Lung (tissue), 12 donors: Measurements from ENCODE around the gene AGPS. TPM values are rescaled to one million over a fixed set of nuclear protein-coding genes. Genes with fewer than 3 reads are reported as not detected.
"Not testable (repeated sequence)": the region's sequence is repeated elsewhere in the genome, so short reads cannot be mapped to it uniquely, and the experiment has no call there.

Experiments
- ATAC-seq: fragments of 200-7000 bp; cut with Tn5 transposase; one replicate; pipeline ENCODE4 v1.9.1; 2020; ENCODE audit warnings: moderate number of reproducible peaks; ENCODE audit not compliant: insufficient read depth, low FRiP score
- DNase-seq, 3 donors: peaks; one replicate each; pipeline ENCODE4 v3.0.0-alpha.2; 2013 to 2017
- H3K27ac ChIP-seq, 2 donors: one replicate each; pipeline ENCODE4 v1.5.1; 2013; ENCODE audit warnings: mild to moderate bottlenecking in 2 of 2, moderate library complexity in 2 of 2, control low read depth in 1 of 2, inconsistent platforms in 1 of 2, low read depth in 1 of 2, low read length in 1 of 2
- H3K27me3 ChIP-seq, 3 donors: one replicate each; pipeline ENCODE4 v1.5.1; 2013; ENCODE audit warnings: low read length in 2 of 3; ENCODE audit not compliant: control insufficient read depth in 3 of 3, insufficient read depth in 3 of 3
- H3K36me3 ChIP-seq, 4 donors: one replicate each; pipeline ENCODE4 v1.5.1; 2013; ENCODE audit warnings: low read length in 4 of 4, mild to moderate bottlenecking in 1 of 4, moderate library complexity in 1 of 4; ENCODE audit not compliant: control insufficient read depth in 4 of 4, insufficient read depth in 4 of 4
- H3K4me1 ChIP-seq, 5 donors: one replicate each; pipeline ENCODE4 v1.5.1; 2013; ENCODE audit warnings: low read length in 5 of 5, mild to moderate bottlenecking in 2 of 5, moderate library complexity in 1 of 5; ENCODE audit not compliant: control insufficient read depth in 5 of 5, insufficient read depth in 5 of 5
- H3K4me3 ChIP-seq: one replicate; pipeline ENCODE4 v1.5.1; 2013; ENCODE audit warnings: mild to moderate bottlenecking, control low read depth, moderate library complexity
- H3K9ac ChIP-seq, 2 donors: one replicate each; pipeline ENCODE4 v1.5.1; 2013; ENCODE audit warnings: low read length in 2 of 2, control low read depth in 1 of 2; ENCODE audit not compliant: insufficient read depth in 1 of 2
- H3K9me3 ChIP-seq, 4 donors: one replicate each; pipeline ENCODE4 v1.5.1; 2013; ENCODE audit warnings: low read length in 3 of 4, mild to moderate bottlenecking in 1 of 4, moderate library complexity in 1 of 4; ENCODE audit not compliant: control insufficient read depth in 4 of 4, insufficient read depth in 3 of 4
- CTCF ChIP-seq: IDR thresholded peaks from 2 replicates; pipeline ENCODE4 v1.5.1; 2012; ENCODE audit warnings: mild to moderate bottlenecking; ENCODE audit errors: control extremely low read depth, extremely low read depth
- WGBS, 2 donors: extraction: QIAGEN DNeasy Blood & Tissue Kit; methylation state at CpG; one replicate each; pipeline ENCODE4 v1.1.7; 2013; 5-methylcytosine and 5-hydroxymethylcytosine counted together
- polyA plus RNA-seq, 2 donors: library from polyadenylated mRNA; stranded (reverse); fragments of 200-250 nt; gene quantifications; one replicate each; pipeline ENCODE4 v1.2.1, GENCODE V29; 2013
- total RNA-seq, 2 donors: library from RNA; depleted of rRNA in 1 of 2; stranded (reverse); fragments of >200 nt in 1 of 2; gene quantifications; one replicate each; pipeline ENCODE4 v1.2.1, GENCODE V29; 2014 to 2021
- donor health status: control.
- donor health status: control.
- donor health status: Bipolar disorder and iron deficiency.
- donor health status: healthy.
- donor health status: DM: yes; HTN: yes; CAD: no.

The AGPS gene
- total and polyA plus RNA-seq, 4 donors, result 5.2 to 43.9 (median 23.8) TPM

- no peaks in the 10 kb centered on the region for H3K36me3 ChIP-seq
- no peaks in the 10 kb centered on the region for H3K4me1 ChIP-seq
- 77 to 80% methylated on average over 3 of the region's 3 CpGs for WGBS, 2 donors
- no peak overlapping the region for H3K9ac ChIP-seq
- no peak overlapping the region for H3K27ac ChIP-seq
- H3K9me3 ChIP-seq, result no peaks in the 10 kb centered on the region
- no peaks in the 10 kb centered on the region for H3K27me3 ChIP-seq
- TF ChIP-seq CTCF, result no peak
- DNase-seq (peak in 1 of 3 donors; percentile 21), ATAC-seq (no peak)
- H3K4me3 ChIP-seq, result no peak overlapping the region
Observed at GRCh38 chr2:177362499-177362898, 30.1 kb upstream of the AGPS start.

GRCh38 chr2:177363332-177363731 lies 29.2 kb upstream of the AGPS start:
- Histone ChIP-seq H3K9ac (no peak overlapping the region), H3K27ac (no peak overlapping the region), H3K4me1 (no peaks in the 10 kb centered on the region), H3K36me3 (no peaks in the 10 kb centered on the region), H3K27me3 (no peaks in the 10 kb centered on the region), H3K4me3 (no peak overlapping the region), H3K9me3 (no peaks in the 10 kb centered on the region)
- no peak for TF ChIP-seq CTCF
- DNase-seq (no peak), ATAC-seq (no peak)
- 93 to 95% methylated on average over 7 of the region's 7 CpGs for WGBS, 2 donors

GRCh38 chr2:177365764-177366163 lies 26.8 kb upstream of the AGPS start:
- H3K9me3 ChIP-seq, H3K4me3 ChIP-seq, DNase-seq, H3K27me3 ChIP-seq, H3K4me1 ChIP-seq, H3K36me3 ChIP-seq, ATAC-seq, H3K9ac ChIP-seq, H3K27ac ChIP-seq: not testable (repeated sequence)

GRCh38 chr2:177368023-177368422 lies 24.6 kb upstream of the AGPS start:
- not testable (repeated sequence) for ATAC-seq, H3K4me3 ChIP-seq, H3K36me3 ChIP-seq, H3K27me3 ChIP-seq, H3K27ac ChIP-seq, DNase-seq, H3K9me3 ChIP-seq, H3K4me1 ChIP-seq, H3K9ac ChIP-seq
- 97 to 100% methylated on average over 1 of the region's 1 CpG for WGBS, 2 donors

GRCh38 chr2:177379354-177379753 lies 13.2 kb upstream of the AGPS start:
- no peak for TF ChIP-seq CTCF
- Histone ChIP-seq H3K4me3 (no peak overlapping the region), H3K4me1 (no peaks in the 10 kb centered on the region), H3K27ac (no peak overlapping the region), H3K9me3 (no peaks in the 10 kb centered on the region), H3K27me3 (no peaks in the 10 kb centered on the region), H3K36me3 (peaks cover 0 to 3% (median under 1%) of the 10 kb centered on the region in 4 donors), H3K9ac (no peak overlapping the region)
- ATAC-seq (no peak), DNase-seq (no peak)
- 82 to 94% methylated on average over 4 of the region's 4 CpGs for WGBS, 2 donors
